Uterus (tissue), 2 donors: ENCODE results near the gene MED26.

ENCODE experiments used
- POLR2A ChIP-seq, 2 donors: fragments of 450-650 bp; IDR thresholded peaks; one replicate each; pipeline ENCODE4 v1.6.1; 2016; ENCODE audit warnings: antibody characterized with exemption in 2 of 2, mild to moderate bottlenecking in 1 of 2, moderate library complexity in 1 of 2
- TF ChIP-seq, protein P1 (sequence below), 4 experiments: fragments of 200-600 bp in 2 of 4; fragments of 450-650 bp in 2 of 4; sonication (generic) in 2 of 4; IDR thresholded peaks; one replicate each; pipeline ENCODE4 v1.5.1; 2016 to 2019; ENCODE audit warnings: antibody characterized with exemption in 4 of 4, mild to moderate bottlenecking in 2 of 4, moderate library complexity in 1 of 4

DNA sequence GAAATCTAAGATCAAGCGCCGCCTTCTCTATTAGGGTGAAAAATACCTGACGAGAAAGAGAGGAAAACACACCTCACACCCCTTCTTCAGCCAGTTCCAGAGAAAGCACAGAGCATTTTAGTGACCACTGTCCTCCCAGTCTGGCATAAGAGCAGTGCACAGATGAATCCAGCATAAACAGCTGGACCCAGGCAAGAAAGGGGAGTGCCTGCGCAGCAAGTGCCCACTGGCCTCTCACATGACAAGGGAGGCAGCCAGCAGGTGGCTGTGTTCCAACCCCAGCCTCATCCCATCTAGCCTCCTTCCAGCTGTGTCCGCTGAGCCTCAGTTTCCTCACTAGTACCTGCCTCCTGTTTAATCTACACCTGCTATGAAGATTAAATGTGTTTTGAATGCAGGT is 8.0 kb downstream of the MED26 start:
- TF ChIP-seq, protein P1, sequence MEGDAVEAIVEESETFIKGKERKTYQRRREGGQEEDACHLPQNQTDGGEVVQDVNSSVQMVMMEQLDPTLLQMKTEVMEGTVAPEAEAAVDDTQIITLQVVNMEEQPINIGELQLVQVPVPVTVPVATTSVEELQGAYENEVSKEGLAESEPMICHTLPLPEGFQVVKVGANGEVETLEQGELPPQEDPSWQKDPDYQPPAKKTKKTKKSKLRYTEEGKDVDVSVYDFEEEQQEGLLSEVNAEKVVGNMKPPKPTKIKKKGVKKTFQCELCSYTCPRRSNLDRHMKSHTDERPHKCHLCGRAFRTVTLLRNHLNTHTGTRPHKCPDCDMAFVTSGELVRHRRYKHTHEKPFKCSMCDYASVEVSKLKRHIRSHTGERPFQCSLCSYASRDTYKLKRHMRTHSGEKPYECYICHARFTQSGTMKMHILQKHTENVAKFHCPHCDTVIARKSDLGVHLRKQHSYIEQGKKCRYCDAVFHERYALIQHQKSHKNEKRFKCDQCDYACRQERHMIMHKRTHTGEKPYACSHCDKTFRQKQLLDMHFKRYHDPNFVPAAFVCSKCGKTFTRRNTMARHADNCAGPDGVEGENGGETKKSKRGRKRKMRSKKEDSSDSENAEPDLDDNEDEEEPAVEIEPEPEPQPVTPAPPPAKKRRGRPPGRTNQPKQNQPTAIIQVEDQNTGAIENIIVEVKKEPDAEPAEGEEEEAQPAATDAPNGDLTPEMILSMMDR (IDR thresholded peaks at IDR 0.05), result no peak
- no peak for TF ChIP-seq POLR2A (IDR thresholded peaks at IDR 0.05)
